Lower lobe of right lung (tissue), 2 donors: ENCODE data around the gene KCNJ2. TPM values are rescaled to one million over a fixed set of nuclear protein-coding genes. Genes with fewer than 3 reads are reported as not detected.
A peak's percentile ranks its signal among the peaks of the same experiment; 100 is the strongest.

Experiments used
- ATAC-seq, 2 donors: fragments of 200-7000 bp; cut with Tn5 transposase; one replicate each; pipeline ENCODE4 v1.9.1; 2020 to 2022; ENCODE audit warnings: mild to moderate bottlenecking in 2 of 2, moderate library complexity in 2 of 2
- DNase-seq: peaks from one replicate; pipeline ENCODE4 v3.0.0-alpha.2; 2020
- H3K27ac ChIP-seq: fragments of 200-600 bp; one replicate; pipeline ENCODE4 v1.8.0; 2022
- H3K27me3 ChIP-seq: fragments of 200-600 bp; one replicate; pipeline ENCODE4 v1.8.0; 2022; ENCODE audit warnings: low read depth
- H3K36me3 ChIP-seq: fragments of 200-600 bp; one replicate; pipeline ENCODE4 v1.8.0; 2022; ENCODE audit warnings: mild to moderate bottlenecking
- H3K4me1 ChIP-seq: fragments of 200-600 bp; one replicate; pipeline ENCODE4 v1.8.0; 2022
- H3K4me3 ChIP-seq: fragments of 200-600 bp; one replicate; pipeline ENCODE4 v1.8.0; 2022; ENCODE audit warnings: mild to moderate bottlenecking
- H3K9me3 ChIP-seq: fragments of 200-600 bp; one replicate; pipeline ENCODE4 v1.8.0; 2022
- intact Hi-C: fragments of 100-400 bp; cut with DNase I; formaldehyde crosslinking; loops from one replicate; pipeline ENCODE4 v1.11.0; 2022
- total RNA-seq: library from RNA; stranded (reverse); fragmentation: NEBNext Ultra II Directional; extraction: Animal tissue kit (Norgen Biotek cat#: 25700); gene quantifications from one replicate; pipeline ENCODE4 v1.2.1, GENCODE V29; 2021
- TF ChIP-seq, protein P1 (sequence below): fragments of 200-600 bp; IDR thresholded peaks from one replicate; pipeline ENCODE4 v1.8.0; 2022; ENCODE audit warnings: antibody characterized with exemption, mild to moderate bottlenecking
- donor health status: DM: no; HTN: yes; CAD: no; lungs with severe emphysema.

The KCNJ2 gene
- total RNA-seq, 1 donor from 2014 or later, result 15.6 TPM

DNA sequence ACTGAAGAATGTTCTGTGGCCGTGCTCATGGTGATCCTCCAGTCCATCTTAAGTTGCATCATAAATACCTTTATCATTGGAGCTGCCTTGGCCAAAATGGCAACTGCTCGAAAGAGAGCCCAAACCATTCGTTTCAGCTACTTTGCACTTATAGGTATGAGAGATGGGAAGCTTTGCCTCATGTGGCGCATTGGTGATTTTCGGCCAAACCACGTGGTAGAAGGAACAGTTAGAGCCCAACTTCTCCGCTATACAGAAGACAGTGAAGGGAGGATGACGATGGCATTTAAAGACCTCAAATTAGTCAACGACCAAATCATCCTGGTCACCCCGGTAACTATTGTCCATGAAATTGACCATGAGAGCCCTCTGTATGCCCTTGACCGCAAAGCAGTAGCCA, 36.8 kb upstream of the KCNJ2 start:
- TF ChIP-seq, protein P1, sequence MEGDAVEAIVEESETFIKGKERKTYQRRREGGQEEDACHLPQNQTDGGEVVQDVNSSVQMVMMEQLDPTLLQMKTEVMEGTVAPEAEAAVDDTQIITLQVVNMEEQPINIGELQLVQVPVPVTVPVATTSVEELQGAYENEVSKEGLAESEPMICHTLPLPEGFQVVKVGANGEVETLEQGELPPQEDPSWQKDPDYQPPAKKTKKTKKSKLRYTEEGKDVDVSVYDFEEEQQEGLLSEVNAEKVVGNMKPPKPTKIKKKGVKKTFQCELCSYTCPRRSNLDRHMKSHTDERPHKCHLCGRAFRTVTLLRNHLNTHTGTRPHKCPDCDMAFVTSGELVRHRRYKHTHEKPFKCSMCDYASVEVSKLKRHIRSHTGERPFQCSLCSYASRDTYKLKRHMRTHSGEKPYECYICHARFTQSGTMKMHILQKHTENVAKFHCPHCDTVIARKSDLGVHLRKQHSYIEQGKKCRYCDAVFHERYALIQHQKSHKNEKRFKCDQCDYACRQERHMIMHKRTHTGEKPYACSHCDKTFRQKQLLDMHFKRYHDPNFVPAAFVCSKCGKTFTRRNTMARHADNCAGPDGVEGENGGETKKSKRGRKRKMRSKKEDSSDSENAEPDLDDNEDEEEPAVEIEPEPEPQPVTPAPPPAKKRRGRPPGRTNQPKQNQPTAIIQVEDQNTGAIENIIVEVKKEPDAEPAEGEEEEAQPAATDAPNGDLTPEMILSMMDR, result no peak
- no peak overlapping the region for H3K4me3 ChIP-seq
- ATAC-seq, result no peak
- no peaks in the 10 kb centered on the region for H3K9me3 ChIP-seq
- DNase-seq, result no peak
- H3K4me1 ChIP-seq, result peaks cover 12% of the 10 kb centered on the region
- intact Hi-C loops, result no loop called here
- no peaks in the 10 kb centered on the region for H3K36me3 ChIP-seq
- H3K27me3 ChIP-seq, result no peaks in the 10 kb centered on the region
- H3K27ac ChIP-seq, result no peak overlapping the region

DNA sequence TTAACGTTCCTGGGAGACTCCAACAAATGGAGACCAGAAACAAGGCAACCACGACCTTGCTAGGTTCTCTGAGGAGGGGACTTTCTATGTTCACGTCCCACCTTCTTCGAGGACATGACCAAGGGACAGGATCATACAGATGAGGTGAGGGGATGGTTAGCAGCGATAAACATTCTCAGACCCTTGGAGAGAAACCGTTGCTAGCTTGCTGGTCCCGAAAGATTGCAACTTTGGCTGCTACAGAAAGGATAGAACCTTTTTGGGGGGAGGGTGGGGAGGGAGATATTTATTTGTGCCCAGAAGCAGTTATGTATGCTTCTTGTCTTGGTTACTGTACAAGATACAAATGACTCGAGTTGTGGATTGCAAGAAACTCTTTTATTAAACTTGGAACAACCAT, 35.3 kb upstream of the KCNJ2 start:
- Histone ChIP-seq H3K27ac (no peak overlapping the region), H3K27me3 (no peaks in the 10 kb centered on the region), H3K4me3 (no peak overlapping the region), H3K36me3 (no peaks in the 10 kb centered on the region), H3K9me3 (no peaks in the 10 kb centered on the region), H3K4me1 (peaks cover 24% of the 10 kb centered on the region)
- ATAC-seq (no peak), DNase-seq (no peak)
- TF ChIP-seq, protein P1, result no peak
- intact Hi-C loops, result no loop called here

DNA sequence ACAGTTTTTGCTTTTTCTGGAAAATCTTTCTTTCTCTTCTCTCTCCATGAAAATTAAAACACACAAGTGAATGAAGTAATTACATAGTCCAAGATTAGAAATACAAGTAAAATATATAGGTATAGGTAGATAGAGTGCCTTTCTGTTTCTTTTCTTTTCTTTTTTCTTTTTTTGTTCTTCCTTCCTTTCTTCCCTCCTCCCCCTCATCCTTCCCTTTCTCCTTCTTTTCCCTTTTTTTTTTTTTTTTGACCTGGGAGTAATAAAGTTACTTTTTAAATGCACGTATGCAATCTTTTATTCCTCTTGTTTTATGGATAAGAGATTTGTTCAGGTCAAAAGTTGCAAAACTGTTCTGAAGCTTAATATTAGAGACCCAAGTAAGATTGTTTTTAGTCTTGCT, 34.6 kb upstream of the KCNJ2 start:
- Histone ChIP-seq H3K4me3 (no peak overlapping the region), H3K36me3 (no peaks in the 10 kb centered on the region), H3K27me3 (no peaks in the 10 kb centered on the region), H3K4me1 (peaks cover 24% of the 10 kb centered on the region), H3K9me3 (no peaks in the 10 kb centered on the region), H3K27ac (no peak overlapping the region)
- ATAC-seq, result no peak
- TF ChIP-seq, protein P1, result no peak
- intact Hi-C loops, result no loop called here
- DNase-seq, result no peak

DNA sequence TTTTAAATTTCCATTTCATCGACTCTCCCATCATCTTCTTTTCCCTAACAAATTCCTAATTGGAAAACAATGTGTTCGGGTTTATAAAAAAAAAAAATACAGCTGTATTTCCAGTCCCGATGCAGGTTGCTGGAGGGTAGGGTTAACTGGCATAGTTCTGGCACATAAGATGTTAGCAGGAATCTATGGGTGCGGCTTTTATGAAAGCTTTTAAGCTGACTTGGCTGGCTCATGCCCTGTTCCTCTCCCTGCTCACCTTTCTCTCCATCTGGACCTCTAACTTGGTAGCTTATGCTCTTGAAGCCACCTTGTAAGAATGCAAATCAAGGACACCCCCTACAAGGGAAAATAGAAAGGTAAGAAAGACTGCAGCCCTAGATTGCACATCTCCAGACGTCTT, 33.2 kb upstream of the KCNJ2 start:
- peaks cover 24% of the 10 kb centered on the region for H3K4me1 ChIP-seq
- ATAC-seq, result peak in 1 of 2 donors; percentile 53

DNA sequence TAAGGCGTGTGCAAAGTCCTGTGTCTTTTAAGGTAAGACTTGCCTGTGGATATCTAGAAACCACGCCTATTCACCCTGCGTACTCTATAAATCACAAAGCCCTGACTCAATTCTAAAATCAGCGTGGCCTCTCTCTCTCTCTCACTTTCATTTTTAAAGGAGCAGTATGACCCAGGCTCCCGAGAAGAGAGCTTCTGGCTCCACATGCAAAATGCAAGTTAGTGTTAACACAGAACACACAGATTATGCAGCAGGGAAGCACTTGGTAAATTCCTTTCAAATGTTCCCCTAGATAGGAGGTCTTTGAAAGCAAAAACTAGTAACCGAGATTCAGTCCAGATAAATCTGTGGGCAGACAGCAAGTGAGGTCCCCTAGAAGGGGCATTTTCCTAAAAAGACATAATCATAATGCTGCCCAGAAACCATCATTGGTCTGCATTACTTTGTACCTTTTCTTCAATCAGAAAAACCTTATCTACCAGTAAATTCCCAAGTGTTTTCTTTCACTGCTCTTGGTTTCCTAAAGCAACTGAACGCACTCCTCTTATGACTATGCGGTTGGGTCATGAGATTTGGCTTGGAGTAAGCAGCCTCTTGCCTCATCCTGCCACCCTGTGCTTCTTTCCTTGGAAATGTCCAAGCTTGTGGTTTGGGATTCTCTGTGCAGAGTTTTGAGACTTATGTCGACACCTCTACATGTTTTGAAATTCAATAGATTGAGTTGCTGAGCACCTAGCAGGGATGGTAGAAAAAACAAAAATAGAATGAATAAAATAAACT, 31.7 kb upstream of the KCNJ2 start:
- no peaks in the 10 kb centered on the region for H3K36me3 ChIP-seq
- H3K9me3 ChIP-seq, result no peaks in the 10 kb centered on the region
- intact Hi-C loops, result no loop called here
- DNase-seq (no peak), ATAC-seq (peak; percentile 94 to 97)
- peak overlapping the region; percentile 76 for H3K27ac ChIP-seq
- H3K27me3 ChIP-seq, result no peaks in the 10 kb centered on the region
- TF ChIP-seq, protein P1, result no peak
- peak overlapping the region; percentile 43 for H3K4me3 ChIP-seq
- H3K4me1 ChIP-seq, result peaks cover 24% of the 10 kb centered on the region

More for the DNA sequence above, 33.2 kb upstream of the KCNJ2 start:
- Histone ChIP-seq H3K4me3 (no peak overlapping the region), H3K27ac (no peak overlapping the region), H3K36me3 (no peaks in the 10 kb centered on the region), H3K27me3 (no peaks in the 10 kb centered on the region), H3K9me3 (no peaks in the 10 kb centered on the region)
- DNase-seq, result no peak
- intact Hi-C loops, result no loop called here
- TF ChIP-seq, protein P1, result no peak
